ENCODE measurements around the gene SLC39A3.

Gene SLC39A3

GRCh38 chr19:2702170-2703076 is 37.4 kb downstream of the SLC39A3 start, which contains the start of gene GNG7:
Gene GNG7 (minus strand): TSS chr19:2702694. CDS start chr19:2520688, 182,006 bp downstream.
- DNase-seq (ENCODE audit: low spot score): peak; percentile 86

GRCh38 chr19:2701361-2702169 is 38.3 kb downstream of the SLC39A3 start:
- no peak for DNase-seq (ENCODE audit: low spot score)

- no peak for DNase-seq (ENCODE audit: low spot score)
These were observed 39.0 kb downstream of the SLC39A3 start for GRCh38 chr19:2700660-2701360.

GRCh38 chr19:2699413-2700140 is 40.2 kb downstream of the SLC39A3 start:
- DNase-seq (ENCODE audit: low spot score): no peak

GRCh38 chr19:2694196-2694595 is 45.6 kb downstream of the SLC39A3 start:
- no peak for DNase-seq (ENCODE audit: low spot score)

GRCh38 chr19:2693492-2694160 is 46.2 kb downstream of the SLC39A3 start:
- no peak for DNase-seq (ENCODE audit: low spot score)

GRCh38 chr19:2691951-2692350 is 47.9 kb downstream of the SLC39A3 start:
- no peak for DNase-seq (ENCODE audit: low spot score)

- no peak for DNase-seq (ENCODE audit: low spot score)
These were observed 49.0 kb downstream of the SLC39A3 start for GRCh38 chr19:2690856-2691255.

GRCh38 chr19:2686360-2686759 is 53.5 kb downstream of the SLC39A3 start:
- DNase-seq (ENCODE audit: low spot score): no peak

GRCh38 chr19:2685204-2685704 is 54.6 kb downstream of the SLC39A3 start:
- no peak for DNase-seq (ENCODE audit: low spot score)

GRCh38 chr19:2683430-2684003 is 56.3 kb downstream of the SLC39A3 start:
- no peak for DNase-seq (ENCODE audit: low spot score)

Measured in kidney tubule cell (primary cell).